Esophagus (tissue), 2 donors: Measurements from ENCODE around the gene ZNF536. TPM values are rescaled to one million over a fixed set of nuclear protein-coding genes. Genes with fewer than 3 reads are reported as not detected.
"Not testable (repeated sequence)": the region's sequence is repeated elsewhere in the genome, so short reads cannot be mapped to it uniquely, and the experiment has no call there.

ENCODE experiments used
- H3K27ac ChIP-seq, 2 donors: one replicate each; pipeline ENCODE4 v1.5.1; 2013; ENCODE audit warnings: low read depth in 2 of 2, mild to moderate bottlenecking in 2 of 2, inconsistent platforms in 1 of 2, low read length in 1 of 2, moderate library complexity in 1 of 2
- H3K27me3 ChIP-seq, 2 donors: one replicate each; pipeline ENCODE4 v1.6.1; 2013; ENCODE audit warnings: low read length in 2 of 2, control low read depth in 1 of 2, mild to moderate bottlenecking in 1 of 2; ENCODE audit not compliant: insufficient read depth in 2 of 2, control insufficient read depth in 1 of 2
- H3K36me3 ChIP-seq, 2 donors: one replicate each; pipeline ENCODE4 v1.6.1; 2013; ENCODE audit warnings: low read length in 1 of 2; ENCODE audit not compliant: control insufficient read depth in 2 of 2, insufficient read depth in 2 of 2
- H3K4me1 ChIP-seq, 2 donors: one replicate each; pipeline ENCODE4 v1.6.1; 2013; ENCODE audit warnings: low read length in 1 of 2; ENCODE audit not compliant: control insufficient read depth in 2 of 2, insufficient read depth in 2 of 2
- H3K4me3 ChIP-seq, 2 donors: one replicate each; pipeline ENCODE4 v1.5.1; 2013; ENCODE audit warnings: low read length in 2 of 2, mild to moderate bottlenecking in 2 of 2, low read depth in 1 of 2, moderate library complexity in 1 of 2
- H3K9me3 ChIP-seq, 2 donors: one replicate each; pipeline ENCODE4 v1.6.1; 2013; ENCODE audit warnings: mild to moderate bottlenecking in 2 of 2, low read depth in 1 of 2, low read length in 1 of 2, moderate library complexity in 1 of 2; ENCODE audit not compliant: control insufficient read depth in 2 of 2, insufficient read depth in 1 of 2
- WGBS, 2 donors: extraction: QIAGEN DNeasy Blood & Tissue Kit; methylation state at CpG; one replicate each; pipeline ENCODE4 v1.1.7; 2013; 5-methylcytosine and 5-hydroxymethylcytosine counted together
- polyA plus RNA-seq, 2 donors: library from polyadenylated mRNA; stranded (reverse); fragments of 200-250 nt; gene quantifications; one replicate each; pipeline ENCODE4 v1.2.3, GENCODE V29; 2013
- donor health status: healthy with polysubstance abuse.
- donor health status: Bipolar disorder and iron deficiency.

The ZNF536 gene
- polyA plus RNA-seq, 2 donors = 0.53 to 0.57 TPM

DNA sequence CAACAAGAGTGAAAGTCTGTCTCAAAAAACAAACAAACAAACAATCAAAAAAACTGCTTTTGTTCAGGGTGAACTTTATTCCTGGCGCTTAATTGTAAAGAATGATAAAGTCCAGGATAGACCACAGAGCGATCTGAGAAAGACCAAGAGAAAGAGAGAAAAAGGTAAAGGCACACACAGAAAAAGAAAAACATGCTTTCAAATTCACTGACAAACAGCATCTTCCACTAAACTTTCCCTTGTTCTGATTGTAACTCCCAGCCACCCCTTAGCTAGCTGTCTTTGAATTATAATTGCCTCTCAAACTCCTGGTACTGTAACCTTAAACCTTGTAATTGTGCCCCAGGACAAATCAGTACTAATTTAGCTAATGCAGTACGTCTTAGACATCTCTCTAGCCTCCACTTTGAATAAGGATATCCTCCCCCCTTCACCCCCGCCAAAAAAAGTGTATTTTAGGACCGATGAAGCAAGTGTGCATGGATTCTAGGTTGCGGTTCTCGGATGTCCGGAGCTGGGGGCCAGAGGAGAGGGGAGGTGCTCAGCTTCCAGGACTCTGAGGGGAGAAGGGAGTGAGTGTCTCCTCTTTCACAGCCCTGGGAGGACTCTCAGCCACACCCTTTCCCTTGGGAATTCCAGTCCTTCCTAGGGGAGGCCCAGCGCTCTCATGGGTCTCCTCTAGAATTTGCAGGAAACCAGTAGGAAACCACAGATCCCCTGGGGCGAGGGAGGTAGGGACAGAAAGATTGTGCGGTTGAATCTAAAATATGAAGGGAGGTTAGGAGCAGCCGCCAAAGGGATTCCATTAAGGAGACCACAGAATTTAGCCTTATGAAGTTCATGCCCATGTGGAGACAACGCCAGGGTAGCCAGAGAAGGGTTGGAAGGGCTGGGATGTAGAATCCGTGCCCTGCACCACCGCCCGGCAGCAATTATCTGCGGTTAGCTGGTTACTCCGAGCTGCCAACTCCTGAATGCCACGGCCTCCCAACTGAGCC is 19.7 kb downstream of the ZNF536 start:
- 59 to 69% methylated on average over 19 of the region's 19 CpGs for WGBS, 2 donors
- no peaks in the 10 kb centered on the region for H3K27me3 ChIP-seq
- H3K9me3 ChIP-seq = no peaks in the 10 kb centered on the region
- H3K4me3 ChIP-seq = no peak overlapping the region
- no peaks in the 10 kb centered on the region for H3K36me3 ChIP-seq
- H3K27ac ChIP-seq = no peak overlapping the region
- H3K4me1 ChIP-seq = no peaks in the 10 kb centered on the region

DNA sequence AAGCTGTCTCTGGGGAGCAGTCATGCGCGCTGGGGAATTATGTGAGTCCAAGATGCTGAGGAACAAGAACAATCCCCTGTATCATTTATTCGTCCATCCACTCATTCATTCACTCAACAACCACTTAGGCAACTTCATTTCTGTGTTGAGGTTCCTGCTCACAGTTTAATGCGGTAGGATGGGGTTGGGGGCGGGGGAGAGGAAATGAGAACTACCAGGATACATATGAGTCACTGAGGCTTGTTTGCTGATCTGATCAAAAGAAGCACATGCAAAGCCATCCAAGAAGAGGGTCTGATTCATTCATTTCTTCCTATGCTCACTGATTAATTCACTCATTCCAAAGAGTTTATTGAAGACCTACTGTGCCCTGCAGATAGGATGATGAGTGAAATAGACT is 20.9 kb downstream of the ZNF536 start:
- Histone ChIP-seq H3K27me3 (no peaks in the 10 kb centered on the region), H3K4me1 (no peaks in the 10 kb centered on the region), H3K9me3 (no peaks in the 10 kb centered on the region), H3K27ac (no peak overlapping the region), H3K4me3 (no peak overlapping the region), H3K36me3 (no peaks in the 10 kb centered on the region)
- WGBS, 2 donors = 75 to 76% methylated on average over 5 of the region's 5 CpGs

DNA sequence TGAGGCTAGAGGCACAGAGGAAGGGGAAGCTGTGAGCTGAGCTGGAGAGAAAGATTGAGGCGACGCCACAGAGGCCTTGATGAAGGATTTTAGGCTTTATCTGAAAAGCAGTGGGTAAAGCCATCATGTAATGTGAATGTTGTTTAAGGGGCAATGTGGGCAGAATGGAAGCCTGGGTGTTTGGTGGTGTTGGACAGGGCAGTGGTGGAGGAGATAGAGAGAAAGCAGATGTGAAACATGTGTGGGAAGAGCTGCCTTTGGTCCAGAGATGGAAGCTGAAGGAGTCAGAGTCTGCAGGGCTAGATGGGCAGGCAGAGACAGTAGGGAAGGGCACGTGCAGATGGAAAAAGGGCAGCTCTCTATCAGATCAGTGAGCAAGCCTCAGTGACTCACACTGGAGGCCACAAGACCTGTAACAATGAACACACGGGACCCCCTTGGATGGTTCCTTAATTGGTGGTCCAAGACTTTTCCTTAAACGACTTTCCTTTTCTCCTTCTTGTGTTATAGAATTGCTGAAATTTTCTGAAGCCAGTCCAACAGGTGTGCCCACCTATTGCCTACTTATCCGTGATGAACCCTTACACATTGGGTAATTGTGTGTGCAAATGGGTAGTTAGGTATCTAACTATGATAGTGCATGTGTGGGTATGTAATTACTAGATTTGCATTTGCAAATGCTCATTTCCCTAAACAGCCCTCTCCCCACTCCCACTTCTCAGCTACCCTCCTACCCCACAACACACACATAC is 21.7 kb downstream of the ZNF536 start:
- H3K27ac ChIP-seq = no peak overlapping the region
- H3K4me3 ChIP-seq = no peak overlapping the region
- no peaks in the 10 kb centered on the region for H3K36me3 ChIP-seq
- H3K9me3 ChIP-seq = no peaks in the 10 kb centered on the region
- WGBS, 2 donors = 79 to 81% methylated on average over 6 of the region's 6 CpGs
- H3K27me3 ChIP-seq = no peaks in the 10 kb centered on the region
- no peaks in the 10 kb centered on the region for H3K4me1 ChIP-seq

DNA sequence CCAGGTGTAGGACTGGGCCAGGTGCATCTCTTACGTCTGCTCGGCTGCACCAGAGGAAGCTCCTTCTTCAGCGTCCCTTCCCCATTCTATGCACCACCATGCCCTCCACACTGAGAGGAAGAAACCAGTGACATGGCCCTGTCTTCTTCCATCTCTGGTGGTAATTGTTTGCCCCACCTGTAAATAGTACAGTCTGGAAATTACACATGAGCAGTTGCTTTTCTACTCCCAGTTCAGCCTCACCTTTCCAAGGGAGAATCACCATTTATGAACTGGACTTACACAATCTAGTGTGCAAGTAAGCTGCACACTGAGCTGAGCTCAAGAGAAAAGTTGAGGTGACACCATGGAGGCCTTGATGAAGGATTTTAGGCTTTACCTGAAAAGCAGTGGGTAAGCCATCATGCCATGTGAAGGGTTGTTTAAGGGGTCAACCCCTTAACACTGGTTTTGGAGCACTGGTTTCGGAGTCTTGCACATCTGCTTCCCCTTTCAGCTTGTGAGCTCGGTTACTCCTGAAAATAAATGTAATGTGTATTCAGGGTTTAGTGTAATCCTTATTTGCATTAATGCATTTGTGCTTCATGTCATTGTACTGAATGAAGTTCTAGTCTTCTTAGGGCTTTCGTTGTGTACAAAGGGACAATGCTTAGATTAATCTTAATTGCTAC is 22.4 kb downstream of the ZNF536 start:
- 76 to 84% methylated on average over 6 of the region's 6 CpGs for WGBS, 2 donors
- no peaks in the 10 kb centered on the region for H3K9me3 ChIP-seq
- no peak overlapping the region for H3K27ac ChIP-seq
- no peaks in the 10 kb centered on the region for H3K27me3 ChIP-seq
- no peak overlapping the region for H3K4me3 ChIP-seq
- H3K4me1 ChIP-seq = no peaks in the 10 kb centered on the region
- no peaks in the 10 kb centered on the region for H3K36me3 ChIP-seq

DNA sequence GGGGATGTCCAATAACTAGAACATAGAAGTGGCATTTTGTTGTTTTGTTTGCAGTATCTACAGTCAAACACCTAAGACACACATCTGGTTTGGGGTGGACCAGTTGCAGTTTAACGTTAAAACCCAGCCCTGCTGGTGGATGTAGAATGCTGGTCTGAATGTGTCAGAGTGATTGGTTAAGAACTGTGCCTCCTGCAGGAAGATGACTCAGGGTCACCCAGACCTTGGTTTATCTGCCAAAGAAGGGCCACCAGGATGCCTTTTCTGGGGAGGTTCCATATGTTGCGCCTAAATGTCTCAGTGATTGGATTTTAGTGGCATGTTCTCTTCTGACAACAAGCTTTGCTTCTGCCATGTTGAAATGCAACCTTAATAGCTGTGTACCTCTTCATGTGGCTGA is 23.1 kb downstream of the ZNF536 start:
- H3K36me3 ChIP-seq = no peaks in the 10 kb centered on the region
- WGBS, 2 donors = 72 to 82% methylated on average over 2 of the region's 2 CpGs
- no peak overlapping the region for H3K27ac ChIP-seq
- H3K27me3 ChIP-seq = no peaks in the 10 kb centered on the region
- no peaks in the 10 kb centered on the region for H3K4me1 ChIP-seq
- H3K4me3 ChIP-seq = no peak overlapping the region
- no peaks in the 10 kb centered on the region for H3K9me3 ChIP-seq

DNA sequence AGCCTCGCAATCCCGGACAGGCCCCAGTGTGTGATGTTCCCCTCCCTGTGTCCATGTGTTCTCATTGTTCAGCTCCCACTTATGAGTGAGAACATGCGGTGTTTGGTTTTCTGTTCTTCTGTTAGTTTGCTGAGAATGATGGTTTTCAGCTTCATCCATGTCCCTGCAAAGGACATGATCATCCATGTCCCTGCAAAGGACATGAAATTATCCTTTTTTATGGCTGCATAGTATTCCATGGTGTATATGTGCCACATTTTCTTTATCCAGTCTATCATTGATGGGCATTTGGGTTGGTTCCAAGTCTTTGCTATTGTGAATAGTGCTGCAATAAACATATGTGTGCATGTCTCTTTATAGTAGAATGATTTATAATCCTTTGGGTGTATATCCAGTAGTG is 26.4 kb downstream of the ZNF536 start:
- H3K27me3 ChIP-seq, H3K36me3 ChIP-seq, H3K4me1 ChIP-seq, H3K9me3 ChIP-seq, H3K4me3 ChIP-seq, H3K27ac ChIP-seq: not testable (repeated sequence)
- WGBS, 2 donors = 89 to 93% methylated on average over 3 of the region's 3 CpGs

DNA sequence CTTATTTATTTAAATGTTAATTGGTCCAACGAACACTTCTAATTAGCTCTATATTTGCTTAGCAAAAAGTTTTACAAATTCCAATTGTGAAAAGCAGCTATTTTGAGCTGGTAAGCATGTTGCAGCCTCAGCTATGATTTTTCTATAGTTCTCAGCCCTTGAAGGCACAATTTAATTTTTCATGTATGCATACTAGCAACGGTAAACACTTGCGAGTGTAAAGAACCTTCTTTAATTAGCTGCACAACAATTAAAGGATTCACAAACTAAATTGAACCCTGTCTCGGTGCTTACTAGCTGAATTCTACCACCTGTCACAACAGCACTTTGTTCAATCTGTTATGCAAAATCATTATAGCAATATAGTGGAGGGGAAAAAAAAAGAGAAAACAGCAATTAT is 29.8 kb downstream of the ZNF536 start:
- 77 to 78% methylated on average over 4 of the region's 4 CpGs for WGBS, 2 donors
- H3K9me3 ChIP-seq = no peaks in the 10 kb centered on the region
- H3K4me1 ChIP-seq = no peaks in the 10 kb centered on the region
- no peak overlapping the region for H3K27ac ChIP-seq
- no peak overlapping the region for H3K4me3 ChIP-seq
- H3K36me3 ChIP-seq = no peaks in the 10 kb centered on the region
- no peaks in the 10 kb centered on the region for H3K27me3 ChIP-seq

DNA sequence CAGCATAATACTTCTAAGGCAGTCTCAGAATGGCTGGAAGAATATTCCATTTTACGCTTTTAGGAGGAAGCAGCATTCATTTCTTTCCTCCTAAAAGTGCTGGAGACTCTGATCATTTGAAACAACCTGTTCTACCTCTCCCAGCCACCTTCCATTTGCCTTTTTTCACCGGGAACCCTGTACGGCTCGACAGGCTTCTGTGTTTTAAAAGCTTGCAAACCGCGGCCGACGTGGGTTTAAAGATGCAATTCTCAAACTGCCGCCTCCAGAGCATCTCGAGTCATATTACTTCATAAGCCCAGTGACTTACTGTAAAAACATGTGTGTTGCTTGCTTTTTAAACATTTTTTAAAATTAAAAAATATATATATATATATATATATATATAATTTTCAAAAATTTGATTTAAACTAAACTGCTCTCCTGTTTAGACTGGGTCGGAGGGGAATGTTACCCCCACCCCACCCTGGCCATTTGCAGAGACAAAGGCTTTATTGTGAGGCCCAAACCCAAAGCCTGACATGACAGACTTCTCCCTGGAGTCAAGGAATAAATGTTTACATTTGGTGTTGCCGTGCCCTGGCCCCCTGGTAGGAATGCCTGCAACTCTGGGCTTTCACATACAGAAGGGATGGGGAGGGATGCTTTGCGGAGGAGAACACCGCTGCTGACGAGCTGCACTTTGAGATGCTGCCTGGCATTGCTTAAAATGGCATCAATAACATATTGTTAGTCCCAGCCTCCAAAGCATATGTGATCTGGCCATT is 30.4 kb downstream of the ZNF536 start:
- H3K27me3 ChIP-seq = no peaks in the 10 kb centered on the region
- H3K4me1 ChIP-seq = no peaks in the 10 kb centered on the region
- no peak overlapping the region for H3K27ac ChIP-seq
- no peaks in the 10 kb centered on the region for H3K36me3 ChIP-seq
- H3K4me3 ChIP-seq = no peak overlapping the region
- no peaks in the 10 kb centered on the region for H3K9me3 ChIP-seq
- 64 to 65% methylated on average over 15 of the region's 15 CpGs for WGBS, 2 donors
